Spleen (tissue), 7 donors: ENCODE results near the gene BPIFB1.

ENCODE experiments used
- POLR2A ChIP-seq, 3 donors: fragments of 450-650 bp; IDR thresholded peaks; one replicate each; pipeline ENCODE4 v1.5.1; 2017; ENCODE audit warnings: antibody characterized with exemption in 3 of 3, mild to moderate bottlenecking in 1 of 3
- TF ChIP-seq, protein P1 (sequence below), 11 experiments: fragments of 200-600 bp in 7 of 11; fragments of 450-650 bp in 4 of 11; sonication (generic) in 4 of 11; IDR thresholded peaks in 8 of 11; conservative IDR thresholded peaks in 3 of 11; 1 replicate in 7 of 11; 2 replicates in 4 of 11; pipeline versions ENCODE4 v1.4.0 to v1.8.0; 2016 to 2021; ENCODE audit warnings: antibody characterized with exemption in 11 of 11, inconsistent platforms in 4 of 11, mild to moderate bottlenecking in 1 of 11
- donor health status: DM: no; HTN: no; CAD: no; lungs with moderate emphysema.
- donor health status: DM: no; HTN: no; CAD: no.
- donor health status: DM: no; HTN: no; CAD: no.

DNA sequence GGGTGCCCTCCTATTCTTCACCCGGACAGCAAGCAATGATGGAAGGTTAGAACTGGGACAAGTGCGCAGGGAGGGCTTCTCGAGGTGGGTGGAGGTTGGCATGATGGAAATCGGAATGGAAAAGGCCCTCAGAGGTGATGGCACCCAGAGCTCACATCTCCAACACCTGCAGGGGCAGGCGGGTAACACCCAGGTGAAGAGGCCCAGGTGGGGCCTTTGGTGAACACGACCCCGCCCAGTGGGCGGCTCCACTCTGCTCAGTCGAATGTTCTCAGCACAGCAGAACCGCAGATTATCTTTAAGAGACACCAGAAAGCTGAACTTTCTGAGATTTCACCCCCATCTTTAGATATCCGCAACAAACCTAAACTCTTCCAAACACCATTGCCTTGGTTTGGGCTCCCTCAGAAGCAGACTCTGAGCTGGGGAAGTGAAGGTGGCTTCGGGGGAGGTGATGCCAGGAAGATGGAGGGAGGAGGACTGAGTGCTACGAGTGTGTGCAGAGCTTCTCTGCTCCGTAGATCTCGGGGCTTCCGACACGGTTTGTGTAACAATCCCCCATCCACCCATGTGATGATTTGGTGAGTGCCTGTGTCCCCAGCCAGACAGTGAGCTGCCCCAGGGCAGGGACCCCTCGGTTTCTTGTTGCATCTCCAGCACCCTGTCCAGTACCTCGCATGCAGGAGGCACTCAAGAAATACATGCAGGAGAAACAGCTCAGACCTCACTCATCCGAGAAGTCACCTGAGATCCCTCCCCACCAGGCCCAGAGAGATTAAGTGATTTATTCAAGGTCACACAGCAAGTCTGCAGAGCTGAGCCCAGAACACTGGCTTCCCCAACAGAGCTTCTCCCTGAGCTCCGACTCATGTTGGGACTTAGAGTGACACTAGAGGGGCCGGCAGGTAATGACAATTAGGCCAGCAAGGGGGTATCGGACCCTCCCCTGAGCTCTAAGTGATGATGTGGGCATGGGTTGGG is 45.4 kb downstream of the BPIFB1 start:
- TF ChIP-seq, protein P1, sequence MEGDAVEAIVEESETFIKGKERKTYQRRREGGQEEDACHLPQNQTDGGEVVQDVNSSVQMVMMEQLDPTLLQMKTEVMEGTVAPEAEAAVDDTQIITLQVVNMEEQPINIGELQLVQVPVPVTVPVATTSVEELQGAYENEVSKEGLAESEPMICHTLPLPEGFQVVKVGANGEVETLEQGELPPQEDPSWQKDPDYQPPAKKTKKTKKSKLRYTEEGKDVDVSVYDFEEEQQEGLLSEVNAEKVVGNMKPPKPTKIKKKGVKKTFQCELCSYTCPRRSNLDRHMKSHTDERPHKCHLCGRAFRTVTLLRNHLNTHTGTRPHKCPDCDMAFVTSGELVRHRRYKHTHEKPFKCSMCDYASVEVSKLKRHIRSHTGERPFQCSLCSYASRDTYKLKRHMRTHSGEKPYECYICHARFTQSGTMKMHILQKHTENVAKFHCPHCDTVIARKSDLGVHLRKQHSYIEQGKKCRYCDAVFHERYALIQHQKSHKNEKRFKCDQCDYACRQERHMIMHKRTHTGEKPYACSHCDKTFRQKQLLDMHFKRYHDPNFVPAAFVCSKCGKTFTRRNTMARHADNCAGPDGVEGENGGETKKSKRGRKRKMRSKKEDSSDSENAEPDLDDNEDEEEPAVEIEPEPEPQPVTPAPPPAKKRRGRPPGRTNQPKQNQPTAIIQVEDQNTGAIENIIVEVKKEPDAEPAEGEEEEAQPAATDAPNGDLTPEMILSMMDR (IDR thresholded peaks at IDR 0.05 in 8 of 11, conservative IDR thresholded peaks at IDR 0.05 in 3 of 11), result no peak
- no peak for TF ChIP-seq POLR2A (IDR thresholded peaks at IDR 0.05)
